IMR-90 (cell line): ENCODE measurements around the gene CECR2.

Experiments used
- CEBPB ChIP-seq: IDR thresholded peaks from 2 replicates; pipeline ENCODE4 v1.6.1; 2012; ENCODE audit warnings: low read depth, low read length, improper control_type of control experiment
- FOS ChIP-seq: fragments of 150-350 bp; IDR thresholded peaks from 2 replicates; pipeline ENCODE4 v1.6.1; 2016; ENCODE audit warnings: low read depth, low read length
- MXI1 ChIP-seq: IDR thresholded peaks from 2 replicates; pipeline ENCODE4 v1.6.1; 2012; ENCODE audit warnings: low read depth, mild to moderate bottlenecking, low read length, moderate library complexity, borderline replicate concordance
- POLR2A ChIP-seq: IDR thresholded peaks from 2 replicates; pipeline ENCODE4 v1.6.1; 2012; ENCODE audit warnings: mild to moderate bottlenecking, low read depth, low read length
- TF ChIP-seq, protein P1 (sequence below): conservative IDR thresholded peaks from 2 replicates; pipeline ENCODE4 v1.5.1; 2012; ENCODE audit warnings: mild to moderate bottlenecking, low read depth, low read length, improper control_type of control experiment

DNA sequence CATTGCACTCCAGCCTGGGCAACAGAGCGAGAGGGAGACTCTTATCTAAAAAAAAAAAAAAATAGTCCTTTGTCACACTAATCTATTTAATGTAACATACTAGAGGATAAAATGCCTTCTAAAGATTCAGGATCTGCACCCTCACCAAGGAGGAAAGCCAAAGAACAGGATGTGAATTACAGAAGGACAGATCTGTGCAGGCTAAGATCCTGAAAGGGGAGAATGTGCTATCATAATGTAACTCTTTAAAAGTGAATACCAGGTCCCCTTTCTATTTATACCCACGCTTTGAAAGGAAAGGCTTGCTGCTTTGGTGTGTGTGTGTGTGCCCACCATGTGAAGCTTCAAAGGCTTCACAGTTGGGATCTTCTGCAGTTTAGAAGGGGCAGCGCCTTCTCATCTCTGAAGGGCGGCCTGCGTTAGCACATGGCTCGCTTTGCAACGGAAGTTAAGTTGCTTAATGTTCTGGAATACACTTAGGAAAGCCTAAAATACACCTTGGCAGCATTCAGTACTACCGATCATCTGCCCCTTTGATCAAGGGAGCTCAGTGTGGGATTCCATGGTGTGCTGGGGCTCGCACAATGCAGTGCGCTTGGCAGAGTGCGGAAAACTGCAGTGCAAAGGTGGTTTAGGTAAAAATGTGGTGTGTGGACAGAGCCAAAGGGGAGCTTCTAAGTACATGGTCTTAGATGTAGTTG, 6.8 kb downstream of the CECR2 start:
- TF ChIP-seq, protein P1, sequence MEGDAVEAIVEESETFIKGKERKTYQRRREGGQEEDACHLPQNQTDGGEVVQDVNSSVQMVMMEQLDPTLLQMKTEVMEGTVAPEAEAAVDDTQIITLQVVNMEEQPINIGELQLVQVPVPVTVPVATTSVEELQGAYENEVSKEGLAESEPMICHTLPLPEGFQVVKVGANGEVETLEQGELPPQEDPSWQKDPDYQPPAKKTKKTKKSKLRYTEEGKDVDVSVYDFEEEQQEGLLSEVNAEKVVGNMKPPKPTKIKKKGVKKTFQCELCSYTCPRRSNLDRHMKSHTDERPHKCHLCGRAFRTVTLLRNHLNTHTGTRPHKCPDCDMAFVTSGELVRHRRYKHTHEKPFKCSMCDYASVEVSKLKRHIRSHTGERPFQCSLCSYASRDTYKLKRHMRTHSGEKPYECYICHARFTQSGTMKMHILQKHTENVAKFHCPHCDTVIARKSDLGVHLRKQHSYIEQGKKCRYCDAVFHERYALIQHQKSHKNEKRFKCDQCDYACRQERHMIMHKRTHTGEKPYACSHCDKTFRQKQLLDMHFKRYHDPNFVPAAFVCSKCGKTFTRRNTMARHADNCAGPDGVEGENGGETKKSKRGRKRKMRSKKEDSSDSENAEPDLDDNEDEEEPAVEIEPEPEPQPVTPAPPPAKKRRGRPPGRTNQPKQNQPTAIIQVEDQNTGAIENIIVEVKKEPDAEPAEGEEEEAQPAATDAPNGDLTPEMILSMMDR: no peak
- TF ChIP-seq CEBPB (no peak), MXI1 (no peak), POLR2A (no peak), FOS (no peak)
